CD4-positive, alpha-beta T cell treated with Interleukin-6 at 100 ng/mL for 8 hours (primary cell): ENCODE data around the gene HJURP.

Experiments
- DNase-seq: peaks from one replicate; pipeline ENCODE4 v3.0.0-alpha.2; 2020; ENCODE audit warnings: mixed read lengths, low spot score

Gene HJURP

GRCh38 chr2:233793465-233794127, 60.7 kb downstream of the HJURP start:
- no peak for DNase-seq

- no peak for DNase-seq
Measured at GRCh38 chr2:233792720-233793119, 61.6 kb downstream of the HJURP start.

DNA sequence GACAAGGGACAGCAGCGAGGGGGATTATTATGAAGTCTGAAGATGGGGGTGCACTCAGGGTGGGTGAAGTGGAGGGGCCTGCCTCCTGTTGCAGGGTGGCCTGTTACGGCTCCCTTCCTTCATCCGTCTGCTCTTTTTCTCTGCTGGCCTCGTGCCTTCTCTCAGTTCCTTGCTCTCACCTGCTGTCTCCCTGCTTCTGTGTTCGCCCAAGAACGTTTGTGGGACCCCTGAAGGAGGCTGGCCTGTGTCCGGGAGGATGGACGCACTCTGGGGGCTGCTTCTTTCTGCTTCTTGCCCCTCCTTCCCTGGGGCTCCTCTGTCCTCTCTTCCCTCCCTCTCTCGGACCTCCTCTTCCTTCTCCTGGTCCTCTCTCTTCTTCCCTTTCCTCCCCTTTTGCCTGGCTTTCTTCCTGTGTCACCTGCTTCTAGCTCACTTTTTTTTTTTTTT, 62.4 kb downstream of the HJURP start:
- no peak for DNase-seq

DNA sequence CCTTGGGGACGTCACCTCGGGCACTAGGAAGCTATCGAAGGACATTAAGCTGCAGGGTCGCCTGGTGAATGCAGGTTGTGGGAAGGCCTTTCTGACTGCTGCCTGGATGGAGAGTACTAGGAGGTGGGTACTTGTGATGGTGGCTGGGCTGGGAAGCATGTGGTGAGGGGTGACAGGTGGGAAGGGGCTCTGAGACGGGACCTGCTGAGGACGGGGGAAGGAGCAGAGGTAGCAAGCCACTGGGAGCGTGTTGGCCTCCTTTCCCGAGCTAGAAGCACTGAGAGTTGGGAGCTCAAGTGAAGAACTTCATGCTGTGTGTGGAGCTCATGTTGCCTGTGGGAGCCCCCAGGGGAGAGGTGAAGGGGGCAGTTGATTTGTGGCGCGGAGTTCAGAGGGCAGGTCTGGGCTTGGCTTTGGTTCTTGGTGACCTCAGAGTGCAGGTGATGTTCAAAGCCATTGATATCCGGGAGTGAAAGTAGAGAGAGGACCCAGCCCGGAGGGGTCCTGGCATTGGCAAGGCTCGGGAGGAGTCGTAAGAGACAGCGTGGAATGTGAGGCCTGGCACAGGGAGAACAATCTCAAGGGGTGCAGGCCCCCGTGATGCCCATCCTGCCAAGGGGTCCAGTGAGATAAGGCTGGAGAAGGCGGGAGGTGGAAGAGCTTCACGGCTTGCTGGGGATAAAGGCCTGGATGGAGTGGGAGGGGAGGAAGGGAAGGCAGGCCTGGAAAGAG, 63.0 kb downstream of the HJURP start:
- DNase-seq, result no peak

GRCh38 chr2:233789554-233789953, 64.8 kb downstream of the HJURP start:
- DNase-seq, result no peak
